ENCODE measurements around the gene BSG. TPM values are rescaled to one million over a fixed set of nuclear protein-coding genes. Genes with fewer than 3 reads are reported as not detected.
A peak's percentile ranks its signal among the peaks of the same experiment; 100 is the strongest.

BSG gene
- total RNA-seq, 1 donor from 2014 or later, result 98.2 TPM

GRCh38 chr19:539429-540030, 32.9 kb upstream of the BSG start:
- DNase-seq (ENCODE audit: low spot score) (no peak), ATAC-seq (no peak)

GRCh38 chr19:540867-541637, 31.3 kb upstream of the BSG start:
- ATAC-seq (no peak), DNase-seq (ENCODE audit: low spot score) (no peak)

- ATAC-seq (no peak), DNase-seq (ENCODE audit: low spot score) (no peak)
Observed at GRCh38 chr19:541699-542098, 30.7 kb upstream of the BSG start.

- DNase-seq (ENCODE audit: low spot score) (no peak), ATAC-seq (peak; percentile 4)
Observed at GRCh38 chr19:542173-542866, 30.1 kb upstream of the BSG start.

- peak; percentile 42 for ATAC-seq
- no peak for DNase-seq (ENCODE audit: low spot score)
Observed at GRCh38 chr19:543910-544608, 28.3 kb upstream of the BSG start, which contains the start of gene GZMM. Gene GZMM, plus strand, starts transcription at chr19:544053. Its CDS starts 19 bp downstream, at chr19:544072.

- no peak for DNase-seq (ENCODE audit: low spot score)
- no peak for ATAC-seq
Observed at GRCh38 chr19:547117-547516, 25.3 kb upstream of the BSG start.

GRCh38 chr19:547836-548720, 24.3 kb upstream of the BSG start:
- ATAC-seq, result no peak
- DNase-seq (ENCODE audit: low spot score), result no peak

- DNase-seq (ENCODE audit: low spot score) (no peak), ATAC-seq (no peak)
Observed at GRCh38 chr19:548886-549830, 23.2 kb upstream of the BSG start.

- ATAC-seq (no peak), DNase-seq (ENCODE audit: low spot score) (no peak)
Observed at GRCh38 chr19:554817-555216, 17.6 kb upstream of the BSG start.

GRCh38 chr19:555474-555808, 17.0 kb upstream of the BSG start:
- ATAC-seq, result no peak
- no peak for DNase-seq (ENCODE audit: low spot score)

GRCh38 chr19:556611-557382, 15.6 kb upstream of the BSG start:
- no peak for ATAC-seq
- no peak for DNase-seq (ENCODE audit: low spot score)

GRCh38 chr19:558770-559439, 13.5 kb upstream of the BSG start:
- no peak for ATAC-seq
- no peak for DNase-seq (ENCODE audit: low spot score)

- no peak for ATAC-seq
- no peak for DNase-seq (ENCODE audit: low spot score)
Observed at GRCh38 chr19:560121-560520, 12.3 kb upstream of the BSG start.

- DNase-seq (ENCODE audit: low spot score), result peak; percentile 68
- peak; percentile 80 for ATAC-seq
Observed at GRCh38 chr19:566403-566802, 6.0 kb upstream of the BSG start.

- no peak for ATAC-seq
- no peak for DNase-seq (ENCODE audit: low spot score)
Observed at GRCh38 chr19:566844-567243, 5.6 kb upstream of the BSG start.

- DNase-seq (ENCODE audit: low spot score), result no peak
Observed at GRCh38 chr19:567296-567900, 5.0 kb upstream of the BSG start.

GRCh38 chr19:570251-570686, 2.1 kb upstream of the BSG start:
- no peak for DNase-seq (ENCODE audit: low spot score)
- ATAC-seq, result no peak

More at GRCh38 chr19:567296-567900, 5.0 kb upstream of the BSG start:
- ATAC-seq, result no peak
